Measurements from ENCODE around the gene ADAMTS7. TPM values are rescaled to one million over a fixed set of nuclear protein-coding genes. Genes with fewer than 3 reads are reported as not detected.
"Not testable (repeated sequence)": the region's sequence is repeated elsewhere in the genome, so short reads cannot be mapped to it uniquely, and the experiment has no call there.

The ADAMTS7 gene
- total RNA-seq, 1 experiment from 2014 or later = 23.1 TPM

DNA sequence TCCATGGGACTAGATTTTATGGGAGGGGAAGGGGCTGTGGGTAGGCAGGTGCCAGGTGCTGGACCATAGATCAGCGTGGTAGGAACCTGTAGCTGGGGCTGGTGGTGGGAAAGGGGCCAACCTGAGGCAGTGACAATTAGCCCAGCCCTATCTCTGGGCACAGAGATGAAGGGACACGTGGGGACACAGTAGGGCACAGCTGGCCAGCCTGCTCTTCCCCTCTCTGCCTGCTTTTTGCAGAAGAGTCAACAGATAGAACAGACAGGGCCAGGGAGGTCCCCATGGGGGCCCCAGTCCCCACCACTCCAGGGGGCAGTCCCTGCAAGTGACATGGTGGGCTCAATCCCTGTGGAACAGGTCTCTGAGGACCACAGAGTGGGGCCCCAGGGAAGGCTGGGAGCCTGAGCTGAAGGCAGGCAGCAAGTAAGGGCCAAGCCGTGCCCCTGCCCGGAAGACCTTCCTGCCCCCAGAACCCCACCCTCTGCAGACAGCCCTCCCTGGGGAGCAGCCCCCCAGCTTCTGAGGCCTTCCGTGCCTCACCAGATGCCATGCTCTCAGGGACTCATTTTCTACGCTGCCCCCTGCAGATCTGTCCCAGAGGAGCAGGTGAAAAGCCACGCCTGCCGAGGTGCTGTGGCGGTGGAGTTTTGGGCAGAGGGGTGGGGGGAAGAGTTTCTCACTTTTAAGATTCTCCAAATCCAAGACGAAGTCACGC lies 52.6 kb downstream of the ADAMTS7 start:
- TF ChIP-seq, protein P1, sequence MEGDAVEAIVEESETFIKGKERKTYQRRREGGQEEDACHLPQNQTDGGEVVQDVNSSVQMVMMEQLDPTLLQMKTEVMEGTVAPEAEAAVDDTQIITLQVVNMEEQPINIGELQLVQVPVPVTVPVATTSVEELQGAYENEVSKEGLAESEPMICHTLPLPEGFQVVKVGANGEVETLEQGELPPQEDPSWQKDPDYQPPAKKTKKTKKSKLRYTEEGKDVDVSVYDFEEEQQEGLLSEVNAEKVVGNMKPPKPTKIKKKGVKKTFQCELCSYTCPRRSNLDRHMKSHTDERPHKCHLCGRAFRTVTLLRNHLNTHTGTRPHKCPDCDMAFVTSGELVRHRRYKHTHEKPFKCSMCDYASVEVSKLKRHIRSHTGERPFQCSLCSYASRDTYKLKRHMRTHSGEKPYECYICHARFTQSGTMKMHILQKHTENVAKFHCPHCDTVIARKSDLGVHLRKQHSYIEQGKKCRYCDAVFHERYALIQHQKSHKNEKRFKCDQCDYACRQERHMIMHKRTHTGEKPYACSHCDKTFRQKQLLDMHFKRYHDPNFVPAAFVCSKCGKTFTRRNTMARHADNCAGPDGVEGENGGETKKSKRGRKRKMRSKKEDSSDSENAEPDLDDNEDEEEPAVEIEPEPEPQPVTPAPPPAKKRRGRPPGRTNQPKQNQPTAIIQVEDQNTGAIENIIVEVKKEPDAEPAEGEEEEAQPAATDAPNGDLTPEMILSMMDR (conservative IDR thresholded peaks at IDR 0.05) = peak; percentile 21; the same call in 2 of the 3 replicates
- not testable (repeated sequence) for H3K79me2 ChIP-seq (ENCODE audit: insufficient read depth, low read length); H3K9ac ChIP-seq (ENCODE audit: extremely low read depth, insufficient read length, low read length); H2AK5ac ChIP-seq (ENCODE audit: insufficient read length, low read length); H3K56ac ChIP-seq (ENCODE audit: insufficient read length, low read depth, low read length); H3K27me3 Mint-ChIP-seq (ENCODE audit: low read depth); H3K4me2 ChIP-seq (ENCODE audit: insufficient read depth, insufficient read length, low read length); H4K5ac ChIP-seq (ENCODE audit: insufficient read length, low read depth, low read length); H2BK5ac ChIP-seq (ENCODE audit: insufficient read length, low read length); H3K9me3 ChIP-seq (ENCODE audit: control insufficient read depth, low read depth, low read length); H2BK15ac ChIP-seq (ENCODE audit: low read depth, low read length); H3K4me1 Mint-ChIP-seq; H3K4me1 ChIP-seq (ENCODE audit: insufficient read depth, low read length); H3K18ac ChIP-seq (ENCODE audit: insufficient read length, low read depth, low read length); H3K36me3 Mint-ChIP-seq (ENCODE audit: insufficient read depth in 1 of 3, low read depth in 3 of 3); H2BK12ac ChIP-seq (ENCODE audit: insufficient read length, low read depth, low read length); H3K23ac ChIP-seq (ENCODE audit: insufficient read length, low read depth, low read length); H4K20me1 ChIP-seq (ENCODE audit: control insufficient read depth, insufficient read depth, insufficient read length); H4K91ac ChIP-seq (ENCODE audit: insufficient read length, low read depth, low read length); H2AFZ ChIP-seq (ENCODE audit: low read length); H2BK20ac ChIP-seq (ENCODE audit: low read depth, low read length, poor library complexity, severe bottlenecking); H3K4ac ChIP-seq (ENCODE audit: low read depth, low read length); H3K14ac ChIP-seq (ENCODE audit: insufficient read depth, low read length); H3K79me1 ChIP-seq (ENCODE audit: insufficient read depth, low read depth, low read length, poor library complexity, severe bottlenecking); H3K27ac Mint-ChIP-seq; H3K27me3 ChIP-seq (ENCODE audit: insufficient read depth, low read length); H3K4me3 Mint-ChIP-seq; H3K23me2 ChIP-seq (ENCODE audit: insufficient read length, low read depth, low read length, poor library complexity, severe bottlenecking); H3K9me3 Mint-ChIP-seq; H2BK120ac ChIP-seq (ENCODE audit: low read depth, low read length, poor library complexity, severe bottlenecking); H3T11ph ChIP-seq (ENCODE audit: low read length); H3K27ac ChIP-seq (ENCODE audit: insufficient read length, low read depth, low read length); H4K8ac ChIP-seq (replicated peaks; ENCODE audit: insufficient read length, low read depth, low read length); DNase-seq
- WGBS (ENCODE audit: extremely low coverage, insufficient read length, low lambda C conversion rate) = no CpG with 5 or more reads among the region's 11 CpGs

DNA sequence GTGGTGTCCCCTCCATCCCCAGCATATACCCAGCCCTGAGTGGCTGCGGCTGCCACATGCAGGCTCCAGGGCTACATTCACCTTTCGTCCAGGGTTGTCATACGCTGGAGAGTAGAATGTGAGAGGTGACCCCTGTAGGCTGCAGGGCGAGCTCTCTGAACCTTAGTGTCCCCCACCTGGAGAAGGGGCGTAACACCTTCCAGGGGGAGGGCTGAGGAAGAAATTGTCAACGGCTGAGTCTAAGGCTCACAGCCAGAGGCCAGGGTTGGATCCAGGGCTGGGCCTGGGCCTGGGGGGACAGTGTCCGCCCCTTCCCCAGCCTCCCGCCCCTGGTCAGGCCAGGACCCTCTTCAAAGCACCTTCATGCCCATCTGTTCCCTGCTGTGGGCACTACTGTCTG lies 53.2 kb downstream of the ADAMTS7 start:
- H3K79me2 ChIP-seq (ENCODE audit: insufficient read depth, low read length); H4K5ac ChIP-seq (ENCODE audit: insufficient read length, low read depth, low read length); H2BK12ac ChIP-seq (ENCODE audit: insufficient read length, low read depth, low read length); H3K79me1 ChIP-seq (ENCODE audit: insufficient read depth, low read depth, low read length, poor library complexity, severe bottlenecking); H3K36me3 Mint-ChIP-seq (ENCODE audit: insufficient read depth in 1 of 3, low read depth in 3 of 3); H3T11ph ChIP-seq (ENCODE audit: low read length); H4K91ac ChIP-seq (ENCODE audit: insufficient read length, low read depth, low read length); H3K23me2 ChIP-seq (ENCODE audit: insufficient read length, low read depth, low read length, poor library complexity, severe bottlenecking); H2BK15ac ChIP-seq (ENCODE audit: low read depth, low read length); H2BK5ac ChIP-seq (ENCODE audit: insufficient read length, low read length); H3K9me3 Mint-ChIP-seq; H4K20me1 ChIP-seq (ENCODE audit: control insufficient read depth, insufficient read depth, insufficient read length); DNase-seq; H3K4me2 ChIP-seq (ENCODE audit: insufficient read depth, insufficient read length, low read length); H3K56ac ChIP-seq (ENCODE audit: insufficient read length, low read depth, low read length); H3K4me1 ChIP-seq (ENCODE audit: insufficient read depth, low read length); H3K27ac ChIP-seq (ENCODE audit: insufficient read length, low read depth, low read length); H3K4me3 Mint-ChIP-seq; H3K18ac ChIP-seq (ENCODE audit: insufficient read length, low read depth, low read length); H3K27me3 Mint-ChIP-seq (ENCODE audit: low read depth); H3K9me3 ChIP-seq (ENCODE audit: control insufficient read depth, low read depth, low read length); H3K14ac ChIP-seq (ENCODE audit: insufficient read depth, low read length); H3K4ac ChIP-seq (ENCODE audit: low read depth, low read length); H2BK20ac ChIP-seq (ENCODE audit: low read depth, low read length, poor library complexity, severe bottlenecking); H2BK120ac ChIP-seq (ENCODE audit: low read depth, low read length, poor library complexity, severe bottlenecking); H3K27me3 ChIP-seq (ENCODE audit: insufficient read depth, low read length); H3K4me1 Mint-ChIP-seq; H4K8ac ChIP-seq (replicated peaks; ENCODE audit: insufficient read length, low read depth, low read length); H2AK5ac ChIP-seq (ENCODE audit: insufficient read length, low read length); H3K23ac ChIP-seq (ENCODE audit: insufficient read length, low read depth, low read length); H3K27ac Mint-ChIP-seq; H3K9ac ChIP-seq (ENCODE audit: extremely low read depth, insufficient read length, low read length); H2AFZ ChIP-seq (ENCODE audit: low read length): not testable (repeated sequence)
- no CpG with 5 or more reads among the region's 8 CpGs for WGBS (ENCODE audit: extremely low coverage, insufficient read length, low lambda C conversion rate)
